ENCODE measurements around the gene PRELID1. TPM values are rescaled to one million over a fixed set of nuclear protein-coding genes. Genes with fewer than 3 reads are reported as not detected.
A peak's percentile ranks its signal among the peaks of the same experiment; 100 is the strongest.

Gene PRELID1
- total RNA-seq, 2 donors from 2014 or later: 63.3 to 91.8 TPM

DNA sequence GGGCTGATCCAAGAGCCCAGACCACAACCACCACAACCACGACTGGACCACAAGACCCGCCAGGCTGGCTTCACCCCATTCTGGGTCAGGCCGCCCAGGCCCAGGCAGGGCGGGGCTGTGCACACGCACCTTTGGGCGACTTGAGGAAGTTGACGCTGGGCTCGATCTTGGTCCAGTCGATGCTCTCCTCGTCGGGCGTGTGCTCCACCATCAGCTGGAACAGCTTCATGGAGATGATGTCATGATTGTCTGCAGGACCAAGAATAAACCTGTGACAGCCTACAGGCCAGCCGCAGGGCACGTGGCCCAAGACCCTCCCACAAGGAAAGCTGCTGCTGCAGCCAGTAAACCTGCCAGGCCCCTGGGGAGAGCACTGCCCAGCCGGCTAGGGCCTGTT, 30.6 kb downstream of the PRELID1 start:
- WGBS, 2 donors: 82 to 86% methylated on average over 1 to 13 of the region's 15 CpGs
- Histone ChIP-seq H3K9me3 (no peaks in the 10 kb centered on the region), H3K27me3 (no peaks in the 10 kb centered on the region), H3K36me3 (replicated peaks in 1 of 2; ENCODE audit: insufficient read depth in 1 of 2, low read depth in 2 of 2) (peaks cover 17 to 39% of the 10 kb centered on the region in 2 donors), H3K27ac (no peak overlapping the region), H3K4me3 (no peak overlapping the region), H3K4me1 (peaks cover 10% of the 10 kb centered on the region)
- intact Hi-C loops (cut with DNase I): no loop called here
- ATAC-seq (no peak), DNase-seq (no peak)
- TF ChIP-seq CTCF (IDR thresholded peaks at IDR 0.05) (no peak), POLR2A (IDR thresholded peaks at IDR 0.05) (no peak)

- TF ChIP-seq POLR2A (IDR thresholded peaks at IDR 0.05) (no peak), CTCF (IDR thresholded peaks at IDR 0.05) (no peak)
- WGBS, 2 donors: 87 to 90% methylated on average over 12 to 21 of the region's 21 CpGs
- no peaks in the 10 kb centered on the region for H3K27me3 ChIP-seq
- intact Hi-C loops (cut with DNase I): no loop called here
- ATAC-seq (no peak), DNase-seq (no peak)
- H3K36me3 ChIP-seq (replicated peaks in 1 of 2; ENCODE audit: insufficient read depth in 1 of 2, low read depth in 2 of 2): peaks cover 17 to 39% of the 10 kb centered on the region in 2 donors
- H3K4me1 ChIP-seq: peaks cover 11% of the 10 kb centered on the region
- no peak overlapping the region for H3K27ac ChIP-seq
- no peaks in the 10 kb centered on the region for H3K9me3 ChIP-seq
- no peak overlapping the region for H3K4me3 ChIP-seq
Observed at GRCh38 chr5:177334781-177335700, 31.4 kb downstream of the PRELID1 start.

DNA sequence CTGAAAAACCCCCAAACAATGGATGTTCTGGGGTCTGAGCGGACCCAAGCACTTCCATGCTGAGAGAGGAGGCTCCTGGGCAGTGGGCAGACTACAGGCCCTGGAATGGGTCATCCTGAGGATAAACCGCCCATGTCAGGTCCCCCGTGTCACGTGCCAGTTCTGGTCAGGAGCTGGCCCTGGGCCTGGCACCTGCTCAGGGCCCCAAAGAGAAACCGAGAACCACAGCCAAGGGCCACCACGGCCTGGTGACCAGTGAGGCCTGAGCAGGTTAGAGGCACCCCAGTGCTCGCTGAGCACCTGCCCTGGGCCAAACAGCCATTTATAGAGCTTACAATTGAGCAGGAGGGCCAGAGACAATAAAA, 32.1 kb downstream of the PRELID1 start:
- Histone ChIP-seq H3K27ac (no peak overlapping the region), H3K9me3 (no peaks in the 10 kb centered on the region), H3K36me3 (replicated peaks in 1 of 2; ENCODE audit: insufficient read depth in 1 of 2, low read depth in 2 of 2) (peaks cover 17 to 39% of the 10 kb centered on the region in 2 donors), H3K4me1 (peaks cover 5% of the 10 kb centered on the region), H3K4me3 (no peak overlapping the region), H3K27me3 (no peaks in the 10 kb centered on the region)
- WGBS, 2 donors: 75 to 89% methylated on average over 5 to 7 of the region's 7 CpGs
- intact Hi-C loops (cut with DNase I): no loop called here
- DNase-seq (no peak), ATAC-seq (no peak)
- TF ChIP-seq POLR2A (IDR thresholded peaks at IDR 0.05) (no peak), CTCF (IDR thresholded peaks at IDR 0.05) (no peak)

DNA sequence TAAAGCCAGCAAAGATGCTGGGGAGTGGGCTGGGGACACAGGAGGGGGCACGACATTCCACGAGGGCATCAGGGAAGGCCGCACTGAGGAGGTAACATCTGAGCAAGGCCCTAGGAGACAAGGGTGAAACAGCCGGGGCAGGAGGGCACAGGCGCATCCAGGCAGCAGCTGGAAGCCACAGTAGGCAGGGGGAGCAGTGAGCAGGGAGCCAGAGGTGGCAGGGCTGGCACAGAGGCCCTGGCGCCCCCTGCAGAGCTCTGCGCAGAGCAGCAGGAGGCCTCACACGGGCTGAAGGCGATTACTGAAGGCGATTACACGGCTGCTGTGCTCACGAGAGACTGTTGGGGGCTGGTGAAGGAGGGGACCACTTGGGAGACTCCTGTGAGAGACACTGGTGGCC, 32.5 kb downstream of the PRELID1 start:
- ATAC-seq (no peak), DNase-seq (peak in 2 of 4 donors; percentile 32 to 37)
- intact Hi-C loops (cut with DNase I): no loop called here
- no peak for TF ChIP-seq POLR2A (IDR thresholded peaks at IDR 0.05)
- peak in 4 of 7 experiments; percentile 26 to 48 (median 38) for TF ChIP-seq CTCF (IDR thresholded peaks at IDR 0.05)
- no peak overlapping the region for H3K4me3 ChIP-seq
- H3K27me3 ChIP-seq: no peaks in the 10 kb centered on the region
- no peaks in the 10 kb centered on the region for H3K9me3 ChIP-seq
- 58 to 72% methylated on average over 12 of the region's 12 CpGs for WGBS, 2 donors
- peaks cover 5% of the 10 kb centered on the region for H3K4me1 ChIP-seq
- H3K27ac ChIP-seq: no peak overlapping the region
- H3K36me3 ChIP-seq (replicated peaks in 1 of 2; ENCODE audit: insufficient read depth in 1 of 2, low read depth in 2 of 2): peaks cover 17 to 39% of the 10 kb centered on the region in 2 donors
